ENCODE results near the gene ANXA11. TPM values are rescaled to one million over a fixed set of nuclear protein-coding genes. Genes with fewer than 3 reads are reported as not detected.
"Not testable (repeated sequence)": the region's sequence is repeated elsewhere in the genome, so short reads cannot be mapped to it uniquely, and the experiment has no call there.

The ANXA11 gene
- total RNA-seq, 1 experiment from 2014 or later = 68.1 TPM

- not testable (repeated sequence) for H2BK120ac ChIP-seq (ENCODE audit: low read depth, low read length, poor library complexity, severe bottlenecking); H3K4me3 Mint-ChIP-seq; H4K8ac ChIP-seq (replicated peaks; ENCODE audit: insufficient read length, low read depth, low read length); H3K18ac ChIP-seq (ENCODE audit: insufficient read length, low read depth, low read length); DNase-seq; H2BK15ac ChIP-seq (ENCODE audit: low read depth, low read length); H3K79me1 ChIP-seq (ENCODE audit: insufficient read depth, low read depth, low read length, poor library complexity, severe bottlenecking); H3K23me2 ChIP-seq (ENCODE audit: insufficient read length, low read depth, low read length, poor library complexity, severe bottlenecking); H3K56ac ChIP-seq (ENCODE audit: insufficient read length, low read depth, low read length); H2BK12ac ChIP-seq (ENCODE audit: insufficient read length, low read depth, low read length); H4K20me1 ChIP-seq (ENCODE audit: control insufficient read depth, insufficient read depth, insufficient read length); H3K4me1 Mint-ChIP-seq; H3K4me2 ChIP-seq (ENCODE audit: insufficient read depth, insufficient read length, low read length); H3K9ac ChIP-seq (ENCODE audit: extremely low read depth, insufficient read length, low read length); H3K14ac ChIP-seq (ENCODE audit: insufficient read depth, low read length); H3K4ac ChIP-seq (ENCODE audit: low read depth, low read length); H2AFZ ChIP-seq (ENCODE audit: low read length); H3K27ac ChIP-seq (ENCODE audit: insufficient read length, low read depth, low read length); H3K4me1 ChIP-seq (ENCODE audit: insufficient read depth, low read length); H2BK5ac ChIP-seq (ENCODE audit: insufficient read length, low read length); H3K36me3 Mint-ChIP-seq (ENCODE audit: insufficient read depth in 1 of 3, low read depth in 3 of 3); H3K27ac Mint-ChIP-seq; H3K27me3 Mint-ChIP-seq (ENCODE audit: low read depth); H3K79me2 ChIP-seq (ENCODE audit: insufficient read depth, low read length); H3K23ac ChIP-seq (ENCODE audit: insufficient read length, low read depth, low read length); H3K9me3 Mint-ChIP-seq; H3K9me3 ChIP-seq (ENCODE audit: control insufficient read depth, low read depth, low read length); H3T11ph ChIP-seq (ENCODE audit: low read length); H3K27me3 ChIP-seq (ENCODE audit: insufficient read depth, low read length); H2BK20ac ChIP-seq (ENCODE audit: low read depth, low read length, poor library complexity, severe bottlenecking); H4K91ac ChIP-seq (ENCODE audit: insufficient read length, low read depth, low read length); H2AK5ac ChIP-seq (ENCODE audit: insufficient read length, low read length); H4K5ac ChIP-seq (ENCODE audit: insufficient read length, low read depth, low read length)
- no CpG with 5 or more reads among the region's 4 CpGs for WGBS (ENCODE audit: extremely low coverage, insufficient read length, low lambda C conversion rate)
Measured at GRCh38 chr10:80242341-80242740, 37.0 kb upstream of the ANXA11 start.

All from H9 (cell line).